Glomerular visceral epithelial cell (primary cell): ENCODE results near the gene UBD.

Experiments
- DNase-seq: peaks from one replicate; pipeline ENCODE4 v3.0.0-alpha.2; 2016; ENCODE audit errors: extremely low spot score

The UBD gene

DNA sequence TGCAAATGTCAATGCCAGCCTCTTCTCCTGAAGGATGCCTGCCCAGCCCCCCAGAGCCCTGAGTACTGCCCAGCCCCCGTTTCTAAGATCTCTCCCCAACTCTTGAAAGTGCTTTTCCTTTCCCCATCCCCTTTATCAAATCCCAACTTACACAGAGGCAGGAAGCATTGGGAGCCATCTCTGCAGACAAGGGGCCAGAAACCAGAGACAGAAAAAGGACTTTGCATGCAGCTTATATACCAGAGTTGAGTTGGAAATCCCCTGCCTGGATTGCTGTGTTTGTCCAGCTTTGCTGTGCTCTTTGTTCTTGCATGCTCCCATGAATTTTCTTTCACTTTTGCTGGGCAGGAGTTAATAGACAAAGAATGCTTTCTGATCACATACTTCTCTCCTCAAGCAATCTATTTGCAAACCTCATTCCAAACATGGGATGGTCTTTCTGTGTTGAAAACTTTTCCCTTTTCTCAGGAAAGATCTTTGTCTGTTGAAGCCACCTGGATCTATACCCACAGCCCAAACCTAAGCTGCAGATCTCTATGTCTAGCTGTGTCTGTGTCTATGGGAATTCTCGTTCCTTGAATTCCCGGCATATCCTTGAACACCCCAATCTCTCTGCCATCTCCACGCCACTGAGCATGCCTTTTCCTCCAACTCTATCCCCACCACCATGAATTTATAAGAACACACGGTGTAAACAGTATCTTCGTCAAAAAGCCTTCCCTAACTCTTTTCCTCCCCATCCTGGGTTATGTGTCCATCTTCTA is at the start of gene UBD:
Gene UBD, minus strand, starts transcription at position 209 of the 764 bp plus-strand sequence. Its CDS starts 31 bp downstream, at position 178.
- DNase-seq = peak; percentile 56

DNA sequence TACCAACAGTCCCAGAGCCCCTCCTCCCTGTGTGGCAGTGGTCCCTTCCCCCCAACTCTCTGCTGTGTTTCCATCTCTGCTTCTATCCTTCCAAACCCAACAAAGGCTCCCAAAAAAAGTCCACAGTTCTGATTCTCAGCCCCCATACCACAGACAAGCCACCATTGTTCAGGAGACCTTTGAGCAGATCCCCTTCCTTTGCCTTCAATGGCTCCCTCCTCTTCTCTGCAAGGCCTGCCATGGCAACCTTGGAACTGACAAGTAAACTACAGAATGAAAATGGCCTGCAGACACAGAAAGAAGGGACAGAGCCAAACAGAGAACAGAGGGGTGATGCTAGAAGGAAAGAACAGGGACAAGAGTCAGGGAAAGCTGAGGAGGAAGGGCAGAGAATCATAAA is 48.6 kb upstream of the UBD start:
- no peak for DNase-seq

GRCh38 chr6:29603930-29604329 is 44.4 kb upstream of the UBD start:
- DNase-seq = no peak

GRCh38 chr6:29603456-29603855 is 43.9 kb upstream of the UBD start:
- no peak for DNase-seq

DNA sequence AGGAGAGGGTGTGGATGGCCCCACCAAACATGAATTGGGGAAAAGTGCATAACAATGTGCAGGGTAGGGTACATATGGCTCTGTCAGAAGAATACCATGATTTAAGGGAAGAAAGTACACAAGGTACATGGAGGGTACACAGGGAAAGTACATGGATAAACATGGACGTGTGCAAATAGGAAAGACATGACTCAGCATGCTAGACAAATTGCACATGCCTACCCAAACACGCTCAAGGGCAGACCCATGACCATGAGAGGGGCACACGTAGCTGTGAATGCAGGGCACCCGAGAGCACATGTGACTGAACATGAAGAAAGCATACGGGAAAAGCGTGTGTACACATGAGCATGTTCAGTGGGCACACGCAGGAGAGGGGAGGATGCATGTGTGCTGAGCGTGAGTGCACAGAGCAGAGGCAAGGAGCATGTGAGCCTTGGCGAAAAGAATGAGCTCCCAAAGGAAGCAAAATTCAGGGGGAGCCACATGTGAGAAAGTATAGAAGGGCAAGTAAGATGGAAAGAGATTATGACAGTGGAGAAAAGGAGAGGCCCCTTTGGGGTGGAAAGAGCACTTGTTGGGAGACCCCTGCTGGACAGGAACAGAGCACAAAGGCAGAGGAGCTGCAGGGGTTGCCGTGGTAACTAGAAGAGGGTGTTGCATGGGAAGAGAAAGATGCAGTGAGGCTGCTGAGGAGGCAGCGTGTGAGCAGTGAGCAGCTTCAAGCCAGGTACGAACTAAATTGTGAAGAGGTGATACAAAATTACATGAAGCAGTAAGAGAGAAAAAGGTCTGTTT is 43.2 kb upstream of the UBD start:
- peak; percentile 42 for DNase-seq

DNA sequence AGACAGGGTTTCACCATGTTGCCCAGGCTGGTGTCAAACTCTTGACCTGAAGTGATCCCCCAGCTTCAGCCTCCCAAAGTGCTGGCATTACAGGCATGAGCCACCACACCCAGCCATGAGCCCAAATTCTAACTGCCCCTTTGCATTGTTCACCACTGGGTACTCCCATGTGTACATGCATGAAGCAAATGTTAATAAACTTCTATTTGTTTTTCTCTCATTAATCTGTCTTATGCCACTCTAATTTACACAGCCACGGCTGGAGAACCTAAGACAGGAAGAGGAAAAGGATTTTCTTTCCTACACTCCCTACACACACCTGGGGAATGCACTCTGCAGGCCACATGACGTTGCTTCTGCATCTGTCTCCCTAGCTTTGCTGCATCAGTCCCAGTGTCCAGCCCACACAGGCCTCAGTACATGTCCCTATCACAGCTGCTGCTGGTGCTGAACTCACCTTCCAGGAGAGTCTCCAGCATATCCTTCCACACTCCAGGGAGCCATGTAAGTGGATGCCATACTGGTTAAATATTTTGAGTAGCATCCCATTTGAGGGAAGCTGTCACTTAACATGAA is 38.7 kb upstream of the UBD start:
- DNase-seq = no peak

DNA sequence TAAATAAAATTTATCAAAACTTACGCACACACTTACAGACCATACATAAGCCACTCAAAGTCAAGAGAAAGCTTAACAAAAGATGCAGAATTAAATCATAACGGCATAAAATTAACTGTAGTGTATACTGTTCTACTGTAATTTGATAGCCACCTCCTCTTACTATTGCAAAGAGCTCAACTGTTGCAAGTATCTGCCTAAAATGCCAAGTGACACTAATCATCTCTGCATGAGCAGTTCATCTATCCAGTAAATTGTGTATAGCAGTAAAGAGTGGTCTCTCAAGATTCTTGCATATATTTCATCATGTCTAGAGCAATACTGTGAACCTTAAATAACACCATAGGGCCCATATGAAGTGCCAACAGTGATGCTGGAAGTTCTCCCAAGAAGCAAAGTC is 37.7 kb upstream of the UBD start:
- no peak for DNase-seq

DNA sequence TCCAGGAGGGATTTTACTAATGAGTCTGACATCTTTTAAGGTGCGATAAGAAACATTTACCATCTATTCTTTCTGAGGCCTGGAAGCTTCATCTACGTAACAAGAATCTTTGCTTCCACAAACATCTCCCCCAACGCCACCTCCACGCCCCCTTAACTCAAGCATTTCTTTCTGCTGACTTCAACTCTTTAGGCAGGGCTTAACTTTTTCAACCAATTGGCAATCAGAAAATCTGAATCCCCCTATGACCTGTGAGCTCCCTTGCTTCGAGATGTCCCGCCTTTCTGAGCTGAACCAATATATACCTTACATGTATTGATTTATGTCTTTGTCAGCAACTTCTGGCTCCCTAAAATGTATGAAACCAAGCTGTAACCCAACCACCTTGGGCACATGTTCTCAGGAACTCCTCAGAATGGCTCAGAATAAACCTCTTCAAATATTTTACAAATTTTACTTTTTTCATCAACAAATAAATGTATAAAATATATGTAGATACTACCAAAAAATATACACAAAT is 36.9 kb upstream of the UBD start:
- no peak for DNase-seq

DNA sequence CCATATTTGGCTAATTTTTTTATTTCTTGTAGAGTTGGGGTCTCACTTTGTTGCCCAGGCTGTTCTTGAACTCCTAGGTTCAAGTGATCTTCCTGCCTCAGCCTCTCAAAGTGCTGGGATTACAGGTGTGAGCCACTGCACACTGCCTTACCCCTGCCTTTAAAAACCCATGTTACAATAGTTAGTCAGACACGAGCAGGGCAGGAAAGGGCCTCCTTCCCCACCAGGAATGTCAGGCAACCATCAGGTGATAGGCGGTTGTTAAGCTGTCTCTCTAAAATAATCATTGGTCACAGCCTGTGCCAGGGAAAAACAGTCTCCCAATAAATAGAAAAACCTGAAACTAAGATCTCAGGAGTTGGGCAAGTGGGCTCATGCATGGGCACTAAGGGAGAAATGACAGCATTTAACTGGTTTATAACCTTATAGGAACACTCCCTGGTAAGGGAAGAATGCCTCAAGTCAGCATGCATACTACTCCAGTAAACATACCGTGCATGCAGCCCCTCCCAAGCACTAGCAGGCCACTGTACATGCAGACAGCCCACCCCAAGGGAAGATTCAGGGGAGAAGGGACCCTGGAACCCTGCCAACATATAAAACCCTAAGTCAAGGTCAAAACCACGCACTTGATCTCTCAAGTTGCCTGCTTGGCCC is 33.8 kb upstream of the UBD start:
- no peak for DNase-seq

GRCh38 chr6:29591677-29592076 is 32.1 kb upstream of the UBD start:
- no peak for DNase-seq

GRCh38 chr6:29590218-29590808 is 30.8 kb upstream of the UBD start:
- no peak for DNase-seq

GRCh38 chr6:29589423-29590048 is 30.0 kb upstream of the UBD start:
- DNase-seq = peak; percentile 68

DNA sequence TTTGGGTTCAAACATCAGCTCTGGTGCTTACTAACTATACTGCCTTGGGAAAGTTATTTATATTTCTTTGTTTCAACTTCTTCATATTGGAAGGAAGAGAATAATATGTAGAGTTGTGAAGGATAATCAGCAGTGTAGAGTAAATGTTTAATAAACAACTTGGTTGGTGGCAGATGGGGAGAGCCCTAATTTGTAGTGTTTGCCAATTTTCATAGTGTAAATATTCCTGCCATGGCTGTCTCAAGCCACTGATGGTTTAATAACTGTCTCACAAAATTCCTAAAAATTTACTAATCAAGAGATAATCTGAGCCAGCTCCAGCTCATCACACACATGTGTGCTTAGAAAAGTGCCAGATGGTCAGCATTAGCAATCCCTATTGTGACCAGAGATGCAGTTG is 25.3 kb upstream of the UBD start, which contains the start of gene OR2H2:
Gene OR2H2, plus strand, starts transcription at position 301 of the 400 bp plus-strand sequence. CDS start 2,824 bp downstream, outside the sequence.
- no peak for DNase-seq

DNA sequence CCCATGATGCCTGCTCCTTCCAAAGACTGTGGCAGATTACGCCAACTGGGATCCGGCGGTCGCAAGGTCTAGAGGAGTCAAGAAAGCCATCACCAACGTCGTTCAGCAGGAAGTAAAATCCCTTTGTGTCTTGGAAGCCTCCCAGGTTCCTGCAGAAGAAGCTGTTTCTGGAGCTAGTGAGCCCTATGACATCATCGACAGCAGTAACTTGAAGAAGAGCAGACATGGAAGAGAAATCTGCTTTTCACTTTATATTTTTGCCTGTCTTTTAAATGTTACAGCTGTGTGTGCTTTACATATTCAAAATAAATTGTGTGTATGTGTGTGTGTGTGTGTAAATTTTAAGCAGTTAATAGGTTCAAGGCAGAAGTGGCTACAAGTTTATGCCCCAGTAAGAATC is 18.0 kb upstream of the UBD start:
- no peak for DNase-seq

DNA sequence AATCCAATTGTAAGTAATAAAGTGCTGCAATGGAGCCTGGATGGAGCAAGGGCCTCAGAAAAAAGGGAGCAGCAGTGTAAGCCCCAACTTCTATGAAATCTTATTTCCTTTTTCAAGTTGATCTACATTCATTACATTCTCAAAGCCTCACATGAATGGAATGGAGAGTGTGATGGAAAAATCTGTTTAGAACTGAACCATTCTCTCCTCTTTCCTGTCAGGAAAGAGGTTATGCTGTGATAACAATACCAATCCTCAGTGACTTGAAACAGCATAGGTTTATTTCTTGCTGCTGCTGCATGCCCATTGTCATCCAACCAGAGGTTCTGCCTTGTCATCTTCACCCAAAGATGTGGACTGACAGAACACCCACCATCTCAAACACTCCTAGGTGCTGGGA is 16.5 kb upstream of the UBD start:
- DNase-seq = no peak

- DNase-seq = no peak
Observed at GRCh38 chr6:29567991-29568390, 8.5 kb upstream of the UBD start.

- no peak for DNase-seq
Observed at GRCh38 chr6:29567541-29567940, 8.0 kb upstream of the UBD start.

- no peak for DNase-seq
Observed at GRCh38 chr6:29566856-29567255, 7.3 kb upstream of the UBD start.

DNA sequence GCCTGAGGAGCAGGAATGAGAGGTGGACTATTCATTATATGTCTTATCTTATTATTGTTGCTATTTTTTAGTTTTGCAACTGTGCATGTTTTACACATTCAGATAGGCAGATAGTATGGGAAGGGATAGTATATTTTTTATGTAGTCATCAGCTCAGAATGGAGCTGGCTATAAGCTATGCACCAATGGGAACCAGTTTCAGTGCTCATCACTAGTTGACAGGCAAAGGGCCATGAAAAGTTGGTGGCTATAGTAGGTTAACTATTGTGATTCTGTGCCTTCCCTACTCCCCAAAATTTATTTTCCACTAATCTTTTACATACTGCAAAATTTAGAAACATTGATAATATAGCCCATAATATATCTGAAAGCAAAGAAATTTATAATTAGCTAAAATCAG is 5.3 kb upstream of the UBD start:
- no peak for DNase-seq

- no peak for DNase-seq
Observed at GRCh38 chr6:29563435-29563965, 4.0 kb upstream of the UBD start.
